ENCODE data around the gene USP37. TPM values are rescaled to one million over a fixed set of nuclear protein-coding genes. Genes with fewer than 3 reads are reported as not detected.

The USP37 gene
- total and polyA plus RNA-seq, 2 of the 13 experiments (the other 11 are each of a cell fraction or from before 2014, with no cell fraction given): 6.5 to 30.6 TPM

- TF ChIP-seq SSRP1 (CRISPR knock-in tag; IDR thresholded peaks at IDR 0.05) (0 out of 2 replicates have a peak, but pooled peaks have one; percentile 51), ZFX (CRISPR knock-in tag; IDR thresholded peaks at IDR 0.05; ENCODE audit: low read depth) (peak; percentile 33; the same call in 1 of the 2 replicates), ZNF619 (CRISPR knock-in tag; IDR thresholded peaks at IDR 0.05) (no peak), HHEX (CRISPR knock-in tag; IDR thresholded peaks at IDR 0.05) (peak; percentile 17; the same call in 1 of the 2 replicates), ZNF710 (CRISPR knock-in tag; IDR thresholded peaks at IDR 0.05; ENCODE audit: borderline replicate concordance) (peak; percentile 39; the same call in 1 of the 2 replicates), ZFP91 (CRISPR knock-in tag; IDR thresholded peaks at IDR 0.05; ENCODE audit: borderline replicate concordance) (peak; percentile 45; the same call in 1 of the 2 replicates), ZNF616 (CRISPR knock-in tag; IDR thresholded peaks at IDR 0.05; ENCODE audit: low read depth) (0 out of 2 replicates have a peak, but pooled peaks have one; percentile 4), TSC22D2 (CRISPR knock-in tag; IDR thresholded peaks at IDR 0.05; ENCODE audit: borderline replicate concordance) (0 out of 2 replicates have a peak, but pooled peaks have one; percentile 46), ZNF839 (CRISPR knock-in tag; IDR thresholded peaks at IDR 0.05; ENCODE audit: borderline replicate concordance) (0 out of 2 replicates have a peak, but pooled peaks have one; percentile 43), PAWR (CRISPR knock-in tag; IDR thresholded peaks at IDR 0.05; ENCODE audit: borderline replicate concordance) (0 out of 2 replicates have a peak, but pooled peaks have one; percentile 48), ZNF275 (CRISPR knock-in tag; IDR thresholded peaks at IDR 0.05; ENCODE audit: borderline replicate concordance) (0 out of 2 replicates have a peak, but pooled peaks have one; percentile 24), ZNF629 (CRISPR knock-in tag; conservative IDR thresholded peaks at IDR 0.05) (peak; percentile 80), ZNF788 (CRISPR knock-in tag; IDR thresholded peaks at IDR 0.05; ENCODE audit: borderline replicate concordance) (0 out of 2 replicates have a peak, but pooled peaks have one; percentile 44), BRD4 (CRISPR knock-in tag; IDR thresholded peaks at IDR 0.05) (0 out of 2 replicates have a peak, but pooled peaks have one; percentile 16), ZNF124 (CRISPR knock-in tag; IDR thresholded peaks at IDR 0.05) (no peak), ZNF501 (CRISPR knock-in tag; IDR thresholded peaks at IDR 0.05) (0 out of 2 replicates have a peak, but pooled peaks have one; percentile 30), MEIS2 (CRISPR knock-in tag; IDR thresholded peaks at IDR 0.05) (0 out of 2 replicates have a peak, but pooled peaks have one; percentile 10), KDM2A (CRISPR knock-in tag; IDR thresholded peaks at IDR 0.05; ENCODE audit: borderline replicate concordance, low read depth) (0 out of 2 replicates have a peak, but pooled peaks have one; percentile 16)
- TF ChIP-seq, protein P1, sequence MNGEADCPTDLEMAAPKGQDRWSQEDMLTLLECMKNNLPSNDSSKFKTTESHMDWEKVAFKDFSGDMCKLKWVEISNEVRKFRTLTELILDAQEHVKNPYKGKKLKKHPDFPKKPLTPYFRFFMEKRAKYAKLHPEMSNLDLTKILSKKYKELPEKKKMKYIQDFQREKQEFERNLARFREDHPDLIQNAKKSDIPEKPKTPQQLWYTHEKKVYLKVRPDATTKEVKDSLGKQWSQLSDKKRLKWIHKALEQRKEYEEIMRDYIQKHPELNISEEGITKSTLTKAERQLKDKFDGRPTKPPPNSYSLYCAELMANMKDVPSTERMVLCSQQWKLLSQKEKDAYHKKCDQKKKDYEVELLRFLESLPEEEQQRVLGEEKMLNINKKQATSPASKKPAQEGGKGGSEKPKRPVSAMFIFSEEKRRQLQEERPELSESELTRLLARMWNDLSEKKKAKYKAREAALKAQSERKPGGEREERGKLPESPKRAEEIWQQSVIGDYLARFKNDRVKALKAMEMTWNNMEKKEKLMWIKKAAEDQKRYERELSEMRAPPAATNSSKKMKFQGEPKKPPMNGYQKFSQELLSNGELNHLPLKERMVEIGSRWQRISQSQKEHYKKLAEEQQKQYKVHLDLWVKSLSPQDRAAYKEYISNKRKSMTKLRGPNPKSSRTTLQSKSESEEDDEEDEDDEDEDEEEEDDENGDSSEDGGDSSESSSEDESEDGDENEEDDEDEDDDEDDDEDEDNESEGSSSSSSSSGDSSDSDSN (CRISPR knock-in tag; IDR thresholded peaks at IDR 0.05): peak; percentile 39; the same call in 1 of the 2 replicates
- TF ChIP-seq, protein P2, sequence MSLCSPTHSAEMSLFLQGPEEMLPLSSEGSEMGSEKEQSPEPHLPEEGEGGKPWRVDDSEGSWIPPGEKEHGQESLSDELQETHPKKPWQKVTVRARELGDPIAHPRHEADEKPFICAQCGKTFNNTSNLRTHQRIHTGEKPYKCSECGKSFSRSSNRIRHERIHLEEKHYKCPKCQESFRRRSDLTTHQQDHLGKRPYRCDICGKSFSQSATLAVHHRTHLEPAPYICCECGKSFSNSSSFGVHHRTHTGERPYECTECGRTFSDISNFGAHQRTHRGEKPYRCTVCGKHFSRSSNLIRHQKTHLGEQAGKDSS (CRISPR knock-in tag; IDR thresholded peaks at IDR 0.05; ENCODE audit: borderline replicate concordance, low read depth): 0 out of 2 replicates have a peak, but pooled peaks have one; percentile 55
These were observed 148.4 kb downstream of the USP37 start (continued) for GRCh38 chr2:218419630-218420216.

All from HepG2 (cell line).